H1 (cell line): ENCODE measurements around the gene MFRP. TPM values are rescaled to one million over a fixed set of nuclear protein-coding genes. Genes with fewer than 3 reads are reported as not detected.

Experiments used
- CTCF ChIA-PET: fragments of 300-600 bp; sonication (Branson Sonifier 250); formaldehyde crosslinking; loops from one replicate; lab custom pipeline; 2021; ENCODE audit not compliant: partially characterized antibody; lab: Charles Lee
- POLR2A ChIA-PET: fragments of 300-600 bp; sonication (Branson Sonifier 250); formaldehyde crosslinking; loops from one replicate; lab custom pipeline; 2021; ENCODE audit warnings: inconsistent platforms; ENCODE audit not compliant: partially characterized antibody; lab: Charles Lee
- DNase-seq, 2 experiments: peaks; one replicate each; pipeline versions ENCODE4 v3.0.0 to v3.0.0-alpha.2; 2010 to 2022; ENCODE audit warnings: low spot score in 2 of 2, low read depth in 1 of 2, mixed read lengths in 1 of 2
- FAIRE-seq: peaks from 2 replicates; lab custom pipeline; 2011; peaks lifted over from hg19 to GRCh38; lab: Jason Lieb, UNC
- H2AFZ ChIP-seq: 2 replicates; pipeline ENCODE4 v1.8.1; 2012; ENCODE audit warnings: low read length, inconsistent platforms
- H2AK5ac ChIP-seq: 2 replicates; pipeline ENCODE4 v1.6.1; 2013; ENCODE audit warnings: low read depth, low read length
- H2BK120ac ChIP-seq: replicated peaks from 2 replicates; pipeline ENCODE3; 2013; ENCODE audit warnings: low read depth, low read length, inconsistent platforms
- H2BK12ac ChIP-seq: 2 replicates; pipeline ENCODE4 v1.6.1; 2013; ENCODE audit warnings: low read depth, low read length
- H2BK15ac ChIP-seq: 2 replicates; pipeline ENCODE4 v1.6.1; 2013; ENCODE audit warnings: low read length
- H2BK20ac ChIP-seq: 2 replicates; pipeline ENCODE4 v1.6.1; 2013; ENCODE audit warnings: low read length
- H2BK5ac ChIP-seq: 2 replicates; pipeline ENCODE4 v1.6.1; 2013; ENCODE audit warnings: low read depth, low read length
- H3K14ac ChIP-seq: 2 replicates; pipeline ENCODE4 v1.6.1; 2013; ENCODE audit warnings: inconsistent platforms; ENCODE audit not compliant: insufficient read length
- H3K18ac ChIP-seq: 2 replicates; pipeline ENCODE4 v1.6.1; 2013; ENCODE audit warnings: low read length; ENCODE audit errors: extremely low read depth
- H3K23ac ChIP-seq: 2 replicates; pipeline ENCODE4 v1.6.1; 2013; ENCODE audit warnings: inconsistent platforms; ENCODE audit not compliant: insufficient read length
- H3K23me2 ChIP-seq: 2 replicates; pipeline ENCODE4 v1.6.1; 2013; ENCODE audit warnings: low read depth, low read length
- H3K27ac ChIP-seq: 2 replicates; pipeline ENCODE4 v1.6.1; 2011; ENCODE audit warnings: low read depth, low read length, inconsistent platforms
- H3K27me3 ChIP-seq, 4 experiments: replicated peaks in 1 of 4; 1 replicate in 1 of 4; 2 replicates in 3 of 4; pipeline versions ENCODE4 v1.6.1 to v1.8.1; 2011 to 2013; ENCODE audit warnings: low read length in 3 of 4, mild to moderate bottlenecking in 3 of 4, inconsistent platforms in 2 of 4, mixed read lengths in 2 of 4, moderate library complexity in 1 of 4; ENCODE audit not compliant: control insufficient read depth in 3 of 4, insufficient read depth in 3 of 4; ENCODE audit errors: extremely low read depth in 1 of 4
- H3K36me3 ChIP-seq, 4 experiments: 2 replicates each; pipeline versions ENCODE4 v1.6.1 to v1.8.1; 2011 to 2013; ENCODE audit warnings: mild to moderate bottlenecking in 4 of 4, low read length in 3 of 4, moderate library complexity in 2 of 4, control low read depth in 1 of 4, inconsistent platforms in 1 of 4; ENCODE audit not compliant: insufficient read depth in 4 of 4, control insufficient read depth in 2 of 4
- H3K4ac ChIP-seq: replicated peaks from 2 replicates; pipeline ENCODE3; 2013; ENCODE audit warnings: low read length, low read depth, mixed read lengths, inconsistent platforms; ENCODE audit not compliant: insufficient read length
- H3K4me1 ChIP-seq, 4 experiments: replicated peaks in 1 of 4; 1 replicate in 1 of 4; 2 replicates in 3 of 4; pipeline versions ENCODE4 v1.6.1 to v1.8.1; 2011 to 2013; ENCODE audit warnings: low read length in 3 of 4, inconsistent platforms in 2 of 4, mixed read lengths in 1 of 4; ENCODE audit not compliant: insufficient read depth in 4 of 4, control insufficient read depth in 3 of 4
- H3K4me2 ChIP-seq, 2 experiments: 2 replicates each; pipeline versions ENCODE4 v1.6.1 to v1.8.1; 2011 to 2013; ENCODE audit warnings: low read depth in 2 of 2, low read length in 2 of 2, control low read depth in 1 of 2, inconsistent platforms in 1 of 2, mild to moderate bottlenecking in 1 of 2; ENCODE audit not compliant: insufficient read depth in 1 of 2
- H3K4me3 ChIP-seq, 4 experiments: fragments of 200-600, 300-600 bp in 1 of 4; sonication (generic), shearing (Covaris generic), sonication (Bioruptor Twin) in 1 of 4; 2 replicates each; pipeline versions ENCODE4 v1.5.1 to v1.8.1; 2011 to 2016; ENCODE audit warnings: low read length in 4 of 4, low read depth in 3 of 4, control low read depth in 2 of 4, inconsistent platforms in 2 of 4, mild to moderate bottlenecking in 2 of 4, mixed read lengths in 1 of 4, moderate library complexity in 1 of 4; ENCODE audit not compliant: insufficient read depth in 2 of 4; ENCODE audit errors: extremely low read depth in 1 of 4
- H3K56ac ChIP-seq: replicated peaks from 2 replicates; pipeline ENCODE3; 2013; ENCODE audit warnings: low read depth, mild to moderate bottlenecking, mixed read lengths, low read length, inconsistent platforms; ENCODE audit not compliant: insufficient read length
- H3K79me1 ChIP-seq: 2 replicates; pipeline ENCODE4 v1.6.1; 2013; ENCODE audit warnings: low read depth, low read length, control low read depth
- H3K79me2 ChIP-seq, 2 experiments: 2 replicates each; pipeline versions ENCODE4 v1.6.1 to v1.8.1; 2012 to 2013; ENCODE audit warnings: low read length in 2 of 2, mild to moderate bottlenecking in 2 of 2, inconsistent platforms in 1 of 2; ENCODE audit not compliant: insufficient read depth in 2 of 2, control insufficient read depth in 1 of 2
- H3K9ac ChIP-seq, 4 experiments: replicated peaks in 1 of 4; 1 replicate in 1 of 4; 2 replicates in 3 of 4; pipeline versions ENCODE4 v1.6.1 to v1.8.1; 2011 to 2013; ENCODE audit warnings: low read depth in 3 of 4, low read length in 3 of 4, control low read depth in 2 of 4, mild to moderate bottlenecking in 2 of 4, moderate library complexity in 2 of 4, inconsistent platforms in 1 of 4; ENCODE audit errors: extremely low read depth in 1 of 4
- H3K9me3 ChIP-seq, 2 experiments: 2 replicates each; pipeline versions ENCODE4 v1.6.1 to v1.8.1; 2012 to 2013; ENCODE audit warnings: mild to moderate bottlenecking in 2 of 2, moderate library complexity in 2 of 2, control low read depth in 1 of 2, inconsistent platforms in 1 of 2, low read depth in 1 of 2, low read length in 1 of 2, mixed read lengths in 1 of 2; ENCODE audit not compliant: insufficient read depth in 2 of 2
- H4K20me1 ChIP-seq, 2 experiments: replicated peaks in 1 of 2; 2 replicates each; pipeline versions ENCODE3 to v1.8.1; 2011 to 2013; ENCODE audit warnings: inconsistent platforms in 2 of 2, low read length in 2 of 2, mild to moderate bottlenecking in 1 of 2; ENCODE audit not compliant: insufficient read depth in 2 of 2, control insufficient read depth in 1 of 2
- H4K5ac ChIP-seq: 2 replicates; pipeline ENCODE4 v1.6.1; 2013; ENCODE audit warnings: low read length, low read depth, mixed read lengths, inconsistent platforms; ENCODE audit not compliant: insufficient read length
- H4K8ac ChIP-seq: 2 replicates; pipeline ENCODE4 v1.8.0; 2013; ENCODE audit warnings: mild to moderate bottlenecking, moderate library complexity, low read length, inconsistent platforms; ENCODE audit not compliant: insufficient read depth; ENCODE audit errors: extremely low read depth
- H4K91ac ChIP-seq: replicated peaks from 2 replicates; pipeline ENCODE3; 2013; ENCODE audit warnings: low read length, mixed read lengths, inconsistent platforms; ENCODE audit not compliant: insufficient read length
- ATF3 ChIP-seq: IDR thresholded peaks from 2 replicates; pipeline ENCODE4 v1.6.1; 2011; ENCODE audit warnings: low read depth, mild to moderate bottlenecking, low read length; ENCODE audit not compliant: insufficient read depth
- BRCA1 ChIP-seq: IDR thresholded peaks from 2 replicates; pipeline ENCODE4 v1.6.1; 2012; ENCODE audit warnings: low read depth, low read length, improper control_type of control experiment
- CTBP2 ChIP-seq: IDR thresholded peaks from 2 replicates; pipeline ENCODE4 v1.7.0; 2011; ENCODE audit warnings: borderline replicate concordance, mild to moderate bottlenecking, moderate library complexity, mixed read lengths, low read length; ENCODE audit not compliant: insufficient read depth, insufficient read length
- GTF2F1 ChIP-seq: IDR thresholded peaks from 2 replicates; pipeline ENCODE4 v1.6.1; 2012; ENCODE audit warnings: low read depth, low read length, improper control_type of control experiment, borderline replicate concordance
- KDM1A ChIP-seq: fragments of 200-600, 300-600 bp; sonication (generic); IDR thresholded peaks from 2 replicates; pipeline ENCODE4 v1.7.1; 2016; ENCODE audit warnings: mild to moderate bottlenecking, low read length, borderline replicate concordance
- KDM5A ChIP-seq: fragments of 200-600 bp; IDR thresholded peaks from 2 replicates; pipeline ENCODE4 v1.7.1; 2012; ENCODE audit warnings: mild to moderate bottlenecking, low read length, inconsistent platforms, mixed read lengths
- NANOG ChIP-seq: IDR thresholded peaks from 2 replicates; pipeline ENCODE4 v1.6.1; 2011; ENCODE audit warnings: low read length, low read depth, mild to moderate bottlenecking, inconsistent platforms; ENCODE audit not compliant: insufficient read depth, poor library complexity, severe bottlenecking
- NRF1 ChIP-seq: IDR thresholded peaks from 2 replicates; pipeline ENCODE4 v1.6.1; 2011; ENCODE audit warnings: mild to moderate bottlenecking, low read depth, low read length, improper control_type of control experiment
- POLR2A ChIP-seq, 2 experiments: IDR thresholded peaks; 1 replicate in 1 of 2; 2 replicates in 1 of 2; pipeline ENCODE4 v1.6.1; 2011; ENCODE audit warnings: low read depth in 2 of 2, low read length in 2 of 2, mild to moderate bottlenecking in 2 of 2; ENCODE audit errors: control extremely low read depth in 1 of 2
- SAP30 ChIP-seq: fragments of 300-600 bp; sonication (generic); IDR thresholded peaks from 2 replicates; pipeline ENCODE4 v1.7.1; 2012; ENCODE audit warnings: low read length, moderate library complexity, mild to moderate bottlenecking, inconsistent platforms; ENCODE audit not compliant: insufficient read depth, insufficient replicate concordance
- SIX5 ChIP-seq: IDR thresholded peaks from 2 replicates; pipeline ENCODE4 v1.6.1; 2011; ENCODE audit warnings: mild to moderate bottlenecking, low read depth, low read length
- SP2 ChIP-seq: IDR thresholded peaks from 2 replicates; pipeline ENCODE4 v1.6.1; 2012; ENCODE audit warnings: mild to moderate bottlenecking, low read length, inconsistent platforms
- TAF1 ChIP-seq: IDR thresholded peaks from 2 replicates; pipeline ENCODE4 v1.6.1; 2011; ENCODE audit warnings: mild to moderate bottlenecking, low read depth, low read length
- WGBS, 2 experiments: shearing (Covaris generic) in 1 of 2; methylation state at CpG; one replicate each; pipeline versions ENCODE4 v1.1.6 to v1.1.7; 2013 to 2015; ENCODE audit warnings: low lambda C conversion rate in 2 of 2, mixed read lengths in 2 of 2, inconsistent platforms in 1 of 2, low coverage in 1 of 2, missing lambda C conversion rate in 1 of 2; ENCODE audit not compliant: insufficient replicate concordance in 2 of 2, insufficient coverage in 1 of 2, insufficient read length in 1 of 2; ENCODE audit errors: extremely low coverage in 1 of 2, missing lambda C conversion rate in 1 of 2; 5-methylcytosine and 5-hydroxymethylcytosine counted together
- polyA plus RNA-seq, 7 experiments: library from polyadenylated mRNA; depleted of rRNA in 3 of 7; stranded (reverse) in 5 of 7; unstranded in 2 of 7; fragments of >200 nt in 5 of 7; fragments of 200-250 nt in 2 of 7; gene quantifications; 1 replicate in 5 of 7; 2 replicates in 1 of 7; 4 replicates in 1 of 7; pipeline versions ENCODE4 v1.2.1 to v1.2.3, GENCODE V29; 2011 to 2013; ENCODE audit warnings: missing spikeins in 2 of 7, mixed read lengths in 2 of 7
- total RNA-seq: library from RNA; stranded (reverse); fragmentation: NEBNext Ultra II Directional; extraction: Animal tissue kit (Norgen Biotek cat#: 25700); gene quantifications from 2 replicates; pipeline ENCODE4 v1.2.1, GENCODE V29; 2021

MFRP gene
- total and polyA plus RNA-seq, 2 of the 8 experiments (the other 6 are each of a cell fraction or from before 2014, with no cell fraction given) = 0.02 TPM; not detected in 1

GRCh38 chr11:119307974-119308373 is 38.5 kb downstream of the MFRP start:
- no peak overlapping the region for H2BK120ac ChIP-seq
- H3K9me3 ChIP-seq = no peaks in the 10 kb centered on the region
- H3K79me1 ChIP-seq = no peaks in the 10 kb centered on the region
- H3K9ac ChIP-seq = no peak overlapping the region
- ChIA-PET CTCF (interaction anchor here (0.6 to 13.8 kb wide), 16 partner anchors 7 to 224 kb away, joined by 3 to 174 read pairs (median 5); no protein-coding TSS in a partner anchor), POLR2A (interaction anchor here (0.6 to 5.6 kb wide), 10 partner anchors 9 to 289 kb away, joined by 3 to 44 read pairs (median 3); partner anchors contain the start of genes HMBS and MCAM)
- 0 out of 2 replicates have a peak overlapping the region, but pooled peaks have one; percentile 22 for H4K8ac ChIP-seq
- WGBS, 2 experiments = 92% methylated on average over 5 of the region's 5 CpGs; no CpG with 5 or more reads in 1 of the 2 experiments
- no peak overlapping the region for H2BK20ac ChIP-seq
- no peaks in the 10 kb centered on the region for H3K4me1 ChIP-seq
- no peak overlapping the region for H3K4me2 ChIP-seq
- H3K23ac ChIP-seq = no peak overlapping the region
- TF ChIP-seq POLR2A (IDR thresholded peaks at IDR 0.05; ENCODE audit: control extremely low read depth in 1 of 2, low read depth in 2 of 2, low read length in 2 of 2) (no peak; a peak in 1 of 3 replicates), CTBP2 (no peak), NANOG (no peak), KDM1A (no peak), ATF3 (no peak), GTF2F1 (no peak), KDM5A (no peak), TAF1 (no peak), NRF1 (no peak), BRCA1 (no peak), SIX5 (no peak), SP2 (no peak), SAP30 (no peak)
- H3K18ac ChIP-seq = no peak overlapping the region
- no peak overlapping the region for H3K56ac ChIP-seq
- H2BK12ac ChIP-seq = no peak overlapping the region
- no peak for DNase-seq
- H4K20me1 ChIP-seq = peaks cover 4 to 6% of the 10 kb centered on the region in 2 experiments
- no peak overlapping the region for H3K27ac ChIP-seq
- no peak overlapping the region for H4K5ac ChIP-seq
- no peak overlapping the region for H4K91ac ChIP-seq
- H3K4ac ChIP-seq = no peak overlapping the region
- H2BK5ac ChIP-seq = no peak overlapping the region
- no peak overlapping the region for H2AFZ ChIP-seq
- H3K23me2 ChIP-seq = no peaks in the 10 kb centered on the region
- no peaks in the 10 kb centered on the region for H3K27me3 ChIP-seq
- peaks cover 5 to 38% (median 16%) of the 10 kb centered on the region in 4 experiments; a peak in 7 of 8 replicates for H3K36me3 ChIP-seq
- no peak overlapping the region for H2BK15ac ChIP-seq
- no peak overlapping the region for H2AK5ac ChIP-seq
- no peak for FAIRE-seq
- H3K79me2 ChIP-seq = no peaks in the 10 kb centered on the region
- H3K4me3 ChIP-seq = no peak overlapping the region
- H3K14ac ChIP-seq = no peak overlapping the region
